Measurements from ENCODE around the gene ARHGAP26. TPM values are rescaled to one million over a fixed set of nuclear protein-coding genes. Genes with fewer than 3 reads are reported as not detected.
A peak's percentile ranks its signal among the peaks of the same experiment; 100 is the strongest.

Gene ARHGAP26
- total and polyA plus RNA-seq, 5 donors from 2014 or later: 2.8 to 40.5 (median 5.4) TPM

GRCh38 chr5:143124593-143124992 is 354.4 kb downstream of the ARHGAP26 start:
- H3K27ac ChIP-seq (ENCODE audit: insufficient read depth, low read length, poor library complexity, severe bottlenecking): no peak overlapping the region
- H3K4me3 ChIP-seq (ENCODE audit: low read depth, low read length): no peak overlapping the region
- Mint-ChIP-seq H3K9me3 (peaks cover 0 to 1% (median 0%) of the 10 kb centered on the region in 7 donors), H3K36me3 (peaks cover 18% of the 10 kb centered on the region), H3K4me1 (no peaks in the 10 kb centered on the region), H3K27me3 (no peaks in the 10 kb centered on the region), H3K27ac (peak overlapping the region in 1 of 3 donors; percentile 49), H3K4me3 (no peak overlapping the region)
- H3K27me3 ChIP-seq (ENCODE audit: control insufficient read depth, insufficient read depth, low read length): no peaks in the 10 kb centered on the region
- no peak for ATAC-seq (ENCODE audit: low read depth in 2 of 2)
- H3K36me3 ChIP-seq (ENCODE audit: control insufficient read depth, insufficient read depth, low read length): no peaks in the 10 kb centered on the region
- H3K9me3 ChIP-seq (ENCODE audit: control insufficient read depth in 2 of 2, low read length in 2 of 2): no peaks in the 10 kb centered on the region
- no peak for DNase-seq
- H3K4me1 ChIP-seq (ENCODE audit: control insufficient read depth, insufficient read depth, low read length, poor library complexity, severe bottlenecking): no peaks in the 10 kb centered on the region

GRCh38 chr5:143126174-143127019 is 356.2 kb downstream of the ARHGAP26 start:
- Mint-ChIP-seq H3K9me3 (no peaks in the 10 kb centered on the region), H3K36me3 (peaks cover 10% of the 10 kb centered on the region), H3K4me3 (no peak overlapping the region), H3K27me3 (no peaks in the 10 kb centered on the region), H3K27ac (no peak overlapping the region), H3K4me1 (no peaks in the 10 kb centered on the region)
- Histone ChIP-seq H3K36me3 (ENCODE audit: control insufficient read depth, insufficient read depth, low read length) (no peaks in the 10 kb centered on the region), H3K4me3 (ENCODE audit: low read depth, low read length) (no peak overlapping the region), H3K27me3 (ENCODE audit: control insufficient read depth, insufficient read depth, low read length) (no peaks in the 10 kb centered on the region), H3K27ac (ENCODE audit: insufficient read depth, low read length, poor library complexity, severe bottlenecking) (no peak overlapping the region), H3K9me3 (ENCODE audit: control insufficient read depth in 2 of 2, low read length in 2 of 2) (no peaks in the 10 kb centered on the region), H3K4me1 (ENCODE audit: control insufficient read depth, insufficient read depth, low read length, poor library complexity, severe bottlenecking) (no peaks in the 10 kb centered on the region)
- DNase-seq (no peak), ATAC-seq (ENCODE audit: low read depth in 2 of 2) (no peak)

GRCh38 chr5:143128412-143129071 is 358.4 kb downstream of the ARHGAP26 start:
- Mint-ChIP-seq H3K4me3 (no peak overlapping the region), H3K9me3 (no peaks in the 10 kb centered on the region), H3K27ac (no peak overlapping the region), H3K36me3 (peaks cover 6% of the 10 kb centered on the region), H3K4me1 (no peaks in the 10 kb centered on the region), H3K27me3 (no peaks in the 10 kb centered on the region)
- H3K36me3 ChIP-seq (ENCODE audit: control insufficient read depth, insufficient read depth, low read length): no peaks in the 10 kb centered on the region
- ATAC-seq (ENCODE audit: low read depth in 2 of 2): no peak
- DNase-seq: no peak
- H3K9me3 ChIP-seq (ENCODE audit: control insufficient read depth in 2 of 2, low read length in 2 of 2): no peaks in the 10 kb centered on the region
- no peak overlapping the region for H3K4me3 ChIP-seq (ENCODE audit: low read depth, low read length)
- no peak overlapping the region for H3K27ac ChIP-seq (ENCODE audit: insufficient read depth, low read length, poor library complexity, severe bottlenecking)
- no peaks in the 10 kb centered on the region for H3K27me3 ChIP-seq (ENCODE audit: control insufficient read depth, insufficient read depth, low read length)
- no peaks in the 10 kb centered on the region for H3K4me1 ChIP-seq (ENCODE audit: control insufficient read depth, insufficient read depth, low read length, poor library complexity, severe bottlenecking)

- H3K36me3 Mint-ChIP-seq: peaks cover 13% of the 10 kb centered on the region
- H3K4me3 Mint-ChIP-seq: no peak overlapping the region
- Histone ChIP-seq H3K27ac (ENCODE audit: insufficient read depth, low read length, poor library complexity, severe bottlenecking) (no peak overlapping the region), H3K36me3 (ENCODE audit: control insufficient read depth, insufficient read depth, low read length) (peaks cover 4% of the 10 kb centered on the region), H3K9me3 (ENCODE audit: control insufficient read depth in 2 of 2, low read length in 2 of 2) (no peaks in the 10 kb centered on the region), H3K4me1 (ENCODE audit: control insufficient read depth, insufficient read depth, low read length, poor library complexity, severe bottlenecking) (no peaks in the 10 kb centered on the region), H3K27me3 (ENCODE audit: control insufficient read depth, insufficient read depth, low read length) (no peaks in the 10 kb centered on the region), H3K4me3 (ENCODE audit: low read depth, low read length) (no peak overlapping the region)
- ATAC-seq (ENCODE audit: low read depth in 2 of 2): no peak
- no peak overlapping the region for H3K27ac Mint-ChIP-seq
- H3K4me1 Mint-ChIP-seq: no peaks in the 10 kb centered on the region
- H3K9me3 Mint-ChIP-seq: no peaks in the 10 kb centered on the region
- no peak for DNase-seq
- H3K27me3 Mint-ChIP-seq: no peaks in the 10 kb centered on the region
Observed at GRCh38 chr5:143129203-143129602, 359.0 kb downstream of the ARHGAP26 start.

GRCh38 chr5:143129910-143130612 is 359.9 kb downstream of the ARHGAP26 start:
- peaks cover 9% of the 10 kb centered on the region for H3K36me3 ChIP-seq (ENCODE audit: control insufficient read depth, insufficient read depth, low read length)

GRCh38 chr5:143130613-143131305 is 360.6 kb downstream of the ARHGAP26 start:
- peaks cover 9% of the 10 kb centered on the region for H3K36me3 ChIP-seq (ENCODE audit: control insufficient read depth, insufficient read depth, low read length)
- Mint-ChIP-seq H3K36me3 (peaks cover 20% of the 10 kb centered on the region), H3K9me3 (no peaks in the 10 kb centered on the region), H3K4me1 (no peaks in the 10 kb centered on the region), H3K27ac (no peak overlapping the region), H3K4me3 (no peak overlapping the region), H3K27me3 (no peaks in the 10 kb centered on the region)
- no peak overlapping the region for H3K4me3 ChIP-seq (ENCODE audit: low read depth, low read length)
- no peak for DNase-seq
- ATAC-seq (ENCODE audit: low read depth in 2 of 2): no peak
- H3K9me3 ChIP-seq (ENCODE audit: control insufficient read depth in 2 of 2, low read length in 2 of 2): no peaks in the 10 kb centered on the region
- no peaks in the 10 kb centered on the region for H3K27me3 ChIP-seq (ENCODE audit: control insufficient read depth, insufficient read depth, low read length)
- no peak overlapping the region for H3K27ac ChIP-seq (ENCODE audit: insufficient read depth, low read length, poor library complexity, severe bottlenecking)
- H3K4me1 ChIP-seq (ENCODE audit: control insufficient read depth, insufficient read depth, low read length, poor library complexity, severe bottlenecking): no peaks in the 10 kb centered on the region

More at GRCh38 chr5:143129910-143130612, 359.9 kb downstream of the ARHGAP26 start:
- H3K4me3 Mint-ChIP-seq: no peak overlapping the region
- peaks cover 20% of the 10 kb centered on the region for H3K36me3 Mint-ChIP-seq
- H3K27ac ChIP-seq (ENCODE audit: insufficient read depth, low read length, poor library complexity, severe bottlenecking): no peak overlapping the region
- no peak for ATAC-seq (ENCODE audit: low read depth in 2 of 2)
- H3K4me3 ChIP-seq (ENCODE audit: low read depth, low read length): no peak overlapping the region
- H3K27me3 ChIP-seq (ENCODE audit: control insufficient read depth, insufficient read depth, low read length): no peaks in the 10 kb centered on the region
- H3K27me3 Mint-ChIP-seq: no peaks in the 10 kb centered on the region
- no peak overlapping the region for H3K27ac Mint-ChIP-seq
- DNase-seq: no peak
- H3K4me1 ChIP-seq (ENCODE audit: control insufficient read depth, insufficient read depth, low read length, poor library complexity, severe bottlenecking): no peaks in the 10 kb centered on the region
- no peaks in the 10 kb centered on the region for H3K9me3 Mint-ChIP-seq
- H3K9me3 ChIP-seq (ENCODE audit: control insufficient read depth in 2 of 2, low read length in 2 of 2): no peaks in the 10 kb centered on the region
- no peaks in the 10 kb centered on the region for H3K4me1 Mint-ChIP-seq

- Histone ChIP-seq H3K9me3 (ENCODE audit: control insufficient read depth in 2 of 2, low read length in 2 of 2) (no peaks in the 10 kb centered on the region), H3K4me3 (ENCODE audit: low read depth, low read length) (no peak overlapping the region), H3K36me3 (ENCODE audit: control insufficient read depth, insufficient read depth, low read length) (peaks cover 9% of the 10 kb centered on the region), H3K27me3 (ENCODE audit: control insufficient read depth, insufficient read depth, low read length) (no peaks in the 10 kb centered on the region), H3K4me1 (ENCODE audit: control insufficient read depth, insufficient read depth, low read length, poor library complexity, severe bottlenecking) (no peaks in the 10 kb centered on the region), H3K27ac (ENCODE audit: insufficient read depth, low read length, poor library complexity, severe bottlenecking) (no peak overlapping the region)
- Mint-ChIP-seq H3K4me1 (no peaks in the 10 kb centered on the region), H3K4me3 (no peak overlapping the region), H3K27me3 (no peaks in the 10 kb centered on the region), H3K9me3 (no peaks in the 10 kb centered on the region), H3K36me3 (peaks cover 20% of the 10 kb centered on the region), H3K27ac (no peak overlapping the region)
- ATAC-seq (ENCODE audit: low read depth in 2 of 2) (no peak), DNase-seq (no peak)
Observed at GRCh38 chr5:143131972-143132371, 361.8 kb downstream of the ARHGAP26 start.
